B cell (primary cell): ENCODE results near the gene RALGAPA2.

Source experiments
- EZH2 ChIP-seq: IDR thresholded peaks from 2 replicates; pipeline ENCODE4 v1.6.1; 2012; ENCODE audit warnings: borderline replicate concordance, low read depth, mild to moderate bottlenecking, moderate library complexity, low read length; ENCODE audit not compliant: insufficient read depth, poor library complexity, severe bottlenecking
- TF ChIP-seq, protein P1 (sequence below): fragments of 200-600 bp; IDR thresholded peaks from one replicate; pipeline ENCODE4 v1.8.0; 2022; ENCODE audit warnings: antibody characterized with exemption, mild to moderate bottlenecking

- TF ChIP-seq, protein P1, sequence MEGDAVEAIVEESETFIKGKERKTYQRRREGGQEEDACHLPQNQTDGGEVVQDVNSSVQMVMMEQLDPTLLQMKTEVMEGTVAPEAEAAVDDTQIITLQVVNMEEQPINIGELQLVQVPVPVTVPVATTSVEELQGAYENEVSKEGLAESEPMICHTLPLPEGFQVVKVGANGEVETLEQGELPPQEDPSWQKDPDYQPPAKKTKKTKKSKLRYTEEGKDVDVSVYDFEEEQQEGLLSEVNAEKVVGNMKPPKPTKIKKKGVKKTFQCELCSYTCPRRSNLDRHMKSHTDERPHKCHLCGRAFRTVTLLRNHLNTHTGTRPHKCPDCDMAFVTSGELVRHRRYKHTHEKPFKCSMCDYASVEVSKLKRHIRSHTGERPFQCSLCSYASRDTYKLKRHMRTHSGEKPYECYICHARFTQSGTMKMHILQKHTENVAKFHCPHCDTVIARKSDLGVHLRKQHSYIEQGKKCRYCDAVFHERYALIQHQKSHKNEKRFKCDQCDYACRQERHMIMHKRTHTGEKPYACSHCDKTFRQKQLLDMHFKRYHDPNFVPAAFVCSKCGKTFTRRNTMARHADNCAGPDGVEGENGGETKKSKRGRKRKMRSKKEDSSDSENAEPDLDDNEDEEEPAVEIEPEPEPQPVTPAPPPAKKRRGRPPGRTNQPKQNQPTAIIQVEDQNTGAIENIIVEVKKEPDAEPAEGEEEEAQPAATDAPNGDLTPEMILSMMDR, result no peak
- TF ChIP-seq EZH2, result no peak
Observed at GRCh38 chr20:20734475-20734948, 22.1 kb upstream of the RALGAPA2 start.
